Activated CD4-positive, alpha-beta T cell treated with anti-CD3 and anti-CD28 coated beads for 4 hours (primary cell): ENCODE data around the gene CDKN2A.
"Not testable (repeated sequence)": the region's sequence is repeated elsewhere in the genome, so short reads cannot be mapped to it uniquely, and the experiment has no call there.

Experiments
- DNase-seq, 2 donors: peaks; one replicate each; pipeline ENCODE4 v3.0.0-alpha.2; 2020

Gene CDKN2A

DNA sequence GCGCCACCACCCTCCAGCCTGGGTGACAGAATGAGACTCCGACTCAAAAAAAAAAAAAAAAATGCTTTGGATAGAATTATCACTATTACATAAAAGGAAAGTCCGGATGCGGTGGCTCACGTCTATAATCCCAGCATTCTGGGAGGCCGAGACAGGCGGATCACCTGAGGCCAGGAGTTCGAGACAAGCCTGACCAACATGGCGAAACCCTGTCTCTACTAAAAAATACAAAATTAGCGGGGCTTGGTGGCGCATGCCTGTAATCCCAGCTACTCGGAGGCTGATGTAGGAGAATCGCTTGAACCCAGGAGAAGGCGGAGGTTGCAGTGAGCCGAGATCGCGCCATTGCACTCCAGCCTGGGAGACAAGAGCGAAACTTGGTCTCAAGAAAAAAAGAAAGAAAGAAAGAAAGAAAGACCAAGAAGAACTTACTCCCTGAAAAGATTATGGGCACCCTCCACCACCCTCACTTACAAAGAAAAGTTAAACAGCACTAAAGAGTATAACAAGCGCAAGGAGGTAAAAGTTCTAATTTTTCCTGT, 17.8 kb downstream of the CDKN2A start:
- no peak for DNase-seq

DNA sequence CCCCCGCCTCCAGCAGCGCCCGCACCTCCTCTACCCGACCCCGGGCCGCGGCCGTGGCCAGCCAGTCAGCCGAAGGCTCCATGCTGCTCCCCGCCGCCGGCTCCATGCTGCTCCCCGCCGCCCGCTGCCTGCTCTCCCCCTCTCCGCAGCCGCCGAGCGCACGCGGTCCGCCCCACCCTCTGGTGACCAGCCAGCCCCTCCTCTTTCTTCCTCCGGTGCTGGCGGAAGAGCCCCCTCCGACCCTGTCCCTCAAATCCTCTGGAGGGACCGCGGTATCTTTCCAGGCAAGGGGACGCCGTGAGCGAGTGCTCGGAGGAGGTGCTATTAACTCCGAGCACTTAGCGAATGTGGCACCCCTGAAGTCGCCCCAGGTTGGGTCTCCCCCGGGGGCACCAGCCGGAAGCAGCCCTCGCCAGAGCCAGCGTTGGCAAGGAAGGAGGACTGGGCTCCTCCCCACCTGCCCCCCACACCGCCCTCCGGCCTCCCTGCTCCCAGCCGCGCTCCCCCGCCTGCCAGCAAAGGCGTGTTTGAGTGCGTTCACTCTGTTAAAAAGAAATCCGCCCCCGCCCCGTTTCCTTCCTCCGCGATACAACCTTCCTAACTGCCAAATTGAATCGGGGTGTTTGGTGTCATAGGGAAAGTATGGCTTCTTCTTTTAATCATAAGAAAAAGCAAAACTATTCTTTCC, 19.3 kb downstream of the CDKN2A start:
- peak; percentile 63 for DNase-seq

DNA sequence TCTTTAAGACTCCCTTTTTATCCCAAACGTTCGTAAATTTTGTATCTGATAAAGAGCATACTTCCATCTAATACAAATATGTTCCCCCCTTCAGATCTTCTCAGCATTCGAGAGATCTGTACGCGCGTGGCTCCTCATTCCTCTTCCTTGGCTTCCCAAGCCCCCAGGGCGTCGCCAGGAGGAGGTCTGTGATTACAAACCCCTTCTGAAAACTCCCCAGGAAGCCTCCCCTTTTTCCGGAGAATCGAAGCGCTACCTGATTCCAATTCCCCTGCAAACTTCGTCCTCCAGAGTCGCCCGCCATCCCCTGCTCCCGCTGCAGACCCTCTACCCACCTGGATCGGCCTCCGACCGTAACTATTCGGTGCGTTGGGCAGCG, 19.9 kb downstream of the CDKN2A start:
- DNase-seq, result no peak

DNA sequence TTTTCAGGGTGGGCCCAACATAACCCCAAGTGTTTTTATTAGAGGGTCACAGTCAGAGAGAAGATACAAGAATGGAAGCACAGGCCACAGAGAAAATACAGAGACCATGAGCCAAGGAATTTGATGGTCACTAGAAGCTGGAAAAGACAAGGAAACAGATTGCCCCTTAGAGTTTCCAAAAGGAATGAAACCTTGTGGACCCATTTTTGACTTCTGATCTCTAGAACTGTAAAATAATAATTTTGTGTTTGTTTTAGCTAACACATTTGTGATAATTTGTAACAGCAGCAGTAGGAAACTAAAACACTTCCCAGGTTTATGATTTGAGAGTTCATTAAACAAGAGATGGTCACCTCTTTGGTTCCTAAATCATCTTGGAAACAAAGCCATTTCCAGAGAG, 21.8 kb downstream of the CDKN2A start:
- DNase-seq, result no peak

DNA sequence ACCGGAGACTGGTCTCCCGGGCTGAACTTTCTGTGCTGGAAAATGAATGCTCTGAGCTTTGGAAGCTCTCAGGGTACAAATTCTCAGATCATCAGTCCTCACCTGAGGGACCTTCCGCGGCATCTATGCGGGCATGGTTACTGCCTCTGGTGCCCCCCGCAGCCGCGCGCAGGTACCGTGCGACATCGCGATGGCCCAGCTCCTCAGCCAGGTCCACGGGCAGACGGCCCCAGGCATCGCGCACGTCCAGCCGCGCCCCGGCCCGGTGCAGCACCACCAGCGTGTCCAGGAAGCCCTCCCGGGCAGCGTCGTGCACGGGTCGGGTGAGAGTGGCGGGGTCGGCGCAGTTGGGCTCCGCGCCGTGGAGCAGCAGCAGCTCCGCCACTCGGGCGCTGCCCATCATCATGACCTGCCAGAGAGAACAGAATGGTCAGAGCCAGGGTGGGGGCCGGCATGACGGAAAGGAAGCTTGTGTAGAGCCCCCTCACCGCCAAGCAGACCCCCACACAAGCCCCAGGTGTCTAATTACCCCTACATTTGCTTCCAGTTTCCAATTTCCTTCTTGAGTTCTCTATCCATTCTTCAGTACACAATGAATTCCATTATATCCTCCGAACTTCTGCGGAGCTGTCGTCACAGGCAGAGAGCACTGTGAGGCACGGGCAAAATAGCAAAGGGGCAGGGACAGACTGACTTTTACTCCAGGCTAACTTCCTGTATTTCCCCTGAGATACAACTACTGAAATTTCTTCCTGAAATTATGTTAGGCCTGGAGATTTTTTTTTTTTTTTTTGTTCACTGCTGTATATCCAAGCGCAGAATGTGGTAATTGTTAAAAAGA, 23.2 kb downstream of the CDKN2A start:
- DNase-seq, result no peak

DNA sequence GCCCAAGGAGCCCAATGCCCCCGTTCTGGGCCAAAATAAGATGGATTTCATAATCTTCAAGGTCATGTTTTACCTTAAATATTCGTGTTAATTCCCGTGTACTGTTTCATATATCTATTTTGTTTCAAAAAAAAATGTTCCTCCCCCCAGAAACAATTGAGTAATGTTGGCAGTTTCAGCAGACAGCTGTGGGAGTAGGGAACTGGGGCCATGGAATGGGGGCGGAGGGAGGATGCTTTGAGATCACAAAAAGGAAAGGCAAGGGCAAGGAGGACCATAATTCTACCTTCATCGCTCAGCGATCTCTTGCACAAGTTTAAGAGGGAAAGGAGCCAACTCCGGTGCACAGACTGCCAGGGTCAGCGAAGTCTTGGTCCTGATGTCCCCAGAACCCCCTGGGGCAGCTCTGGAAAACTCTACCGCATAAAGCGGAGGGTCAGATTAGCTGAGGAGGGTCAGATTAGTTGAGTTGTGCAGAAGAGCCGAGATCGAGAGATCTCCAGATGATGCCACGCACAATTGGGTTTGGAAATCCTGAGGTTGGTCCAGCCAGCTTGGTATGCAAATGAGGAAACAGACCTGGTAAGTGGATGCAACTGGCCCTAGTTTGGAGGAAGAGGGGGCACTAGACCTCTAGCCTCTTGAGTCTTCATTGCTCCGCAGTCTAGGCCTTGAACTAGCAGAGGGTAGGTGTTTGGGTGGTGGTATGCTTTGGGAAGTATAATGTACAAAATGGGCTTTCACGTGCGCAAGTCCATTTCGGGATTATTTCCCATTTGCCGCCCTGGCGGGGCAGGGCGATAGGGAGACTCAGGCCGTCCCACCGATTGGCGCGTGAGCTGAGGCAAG, 24.0 kb downstream of the CDKN2A start:
- DNase-seq, result no peak

DNA sequence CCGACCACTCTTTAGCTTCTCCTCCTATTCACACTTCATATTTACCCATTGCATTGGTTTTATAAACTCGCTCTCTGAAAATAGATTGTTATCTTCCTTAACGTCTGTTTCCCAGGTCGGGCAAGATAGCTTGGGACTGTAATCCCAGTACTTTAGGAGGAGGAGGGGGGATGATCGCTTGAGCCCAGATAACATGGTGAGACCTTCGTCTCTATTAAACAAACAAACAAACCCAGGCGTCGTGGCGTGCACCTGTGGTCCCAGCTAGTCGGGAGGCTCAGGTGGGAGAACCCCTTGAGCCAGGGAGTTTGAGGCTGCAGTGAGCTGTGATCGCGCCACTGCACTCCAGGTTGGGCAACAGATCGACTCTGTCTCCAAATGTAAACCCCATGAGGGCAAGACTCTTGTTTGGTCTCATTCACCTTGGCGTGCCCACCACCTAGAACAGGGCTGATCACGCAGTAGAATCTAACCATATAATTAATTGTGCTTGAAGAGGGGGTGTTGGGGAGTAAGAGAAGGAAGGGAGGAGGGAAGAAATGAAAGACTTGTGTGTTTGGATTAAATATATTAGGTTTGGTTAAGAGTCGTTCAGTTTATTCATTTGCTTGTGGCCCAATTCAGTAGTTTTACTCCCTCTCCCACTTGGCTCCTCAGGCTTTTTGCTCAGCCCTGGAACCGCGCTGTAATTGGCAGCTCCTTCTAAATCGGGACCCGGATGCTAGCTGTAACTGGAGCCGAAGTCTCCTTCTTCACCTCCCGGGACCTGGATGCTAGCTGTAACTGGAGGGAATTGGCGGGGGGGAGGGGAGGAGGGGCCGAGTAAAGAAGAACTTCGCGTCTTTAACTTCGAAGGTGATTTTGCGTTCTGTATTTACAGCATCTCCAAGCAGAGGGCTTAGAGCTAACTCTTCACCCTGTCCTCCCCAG, 24.9 kb downstream of the CDKN2A start:
- DNase-seq, result no peak

DNA sequence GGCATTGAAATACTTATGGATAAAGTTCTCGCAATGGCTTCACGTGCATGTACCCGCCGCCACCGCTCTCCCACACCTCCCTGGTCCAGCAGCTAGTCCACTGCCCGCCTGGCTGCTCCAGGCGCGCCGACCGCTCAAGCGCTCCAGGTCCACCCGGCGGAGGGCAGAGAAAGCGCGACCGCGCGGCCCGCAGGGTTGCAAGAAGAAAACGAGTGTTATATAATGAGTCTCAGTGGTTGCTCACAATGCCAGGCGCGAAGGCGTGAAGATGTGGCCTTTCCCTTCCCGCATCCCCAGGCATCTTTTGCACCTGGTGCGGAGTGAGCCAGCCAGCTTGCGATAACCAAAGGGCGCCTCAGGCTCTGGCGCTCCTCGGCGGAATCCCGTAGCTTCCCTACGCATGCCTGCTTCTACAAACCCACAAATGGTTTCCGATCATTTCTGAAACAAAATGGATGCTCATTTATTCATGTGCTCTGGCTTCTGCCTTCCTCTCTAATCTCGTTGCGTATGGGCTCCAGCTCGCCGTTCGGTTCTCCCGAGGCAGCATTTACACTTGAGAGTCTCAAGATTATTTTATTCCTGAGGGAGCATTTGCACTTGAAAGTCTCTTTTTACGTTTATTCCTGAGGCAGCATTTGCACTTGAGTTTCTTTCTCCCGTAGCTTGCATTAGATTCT, 25.7 kb downstream of the CDKN2A start:
- DNase-seq, result no peak

DNA sequence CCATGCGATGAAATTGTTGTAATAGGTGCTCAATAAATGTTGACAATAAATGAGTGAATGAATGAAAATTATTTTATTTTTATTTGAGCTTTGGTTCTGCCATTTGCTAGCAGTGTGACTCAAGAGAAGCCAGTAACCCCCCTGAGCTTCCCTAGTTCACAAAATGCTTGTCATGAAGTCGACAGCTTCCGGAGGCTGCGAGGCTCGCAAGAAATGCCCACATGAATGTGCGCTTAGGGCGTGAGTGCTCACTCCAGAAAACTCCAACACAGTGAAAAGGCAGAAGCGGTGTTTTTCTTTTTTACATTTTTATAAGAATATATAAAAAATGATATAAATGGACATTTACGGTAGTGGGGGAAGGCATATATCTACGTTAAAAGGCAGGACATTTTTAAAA, 26.5 kb downstream of the CDKN2A start:
- DNase-seq, result no peak

DNA sequence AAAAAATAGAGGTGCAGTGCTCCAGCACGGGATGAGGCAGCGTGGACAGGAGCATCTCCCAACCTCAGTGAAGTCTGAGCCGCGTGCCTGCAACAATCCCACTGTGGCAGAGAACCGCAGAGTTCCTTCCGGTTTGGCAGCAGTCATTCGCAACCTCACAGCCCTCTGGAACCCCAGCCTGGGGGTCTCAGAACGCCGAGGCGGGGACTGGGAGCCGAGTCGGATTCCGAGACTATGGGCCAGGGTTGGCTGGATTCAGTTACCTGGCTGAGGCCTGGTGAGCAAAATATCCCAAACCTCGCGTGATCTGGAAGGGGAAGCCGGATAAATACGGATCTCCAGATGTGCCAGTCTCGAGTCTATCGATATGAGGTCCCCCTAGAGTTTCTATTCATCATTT, 27.0 kb downstream of the CDKN2A start:
- no peak for DNase-seq

DNA sequence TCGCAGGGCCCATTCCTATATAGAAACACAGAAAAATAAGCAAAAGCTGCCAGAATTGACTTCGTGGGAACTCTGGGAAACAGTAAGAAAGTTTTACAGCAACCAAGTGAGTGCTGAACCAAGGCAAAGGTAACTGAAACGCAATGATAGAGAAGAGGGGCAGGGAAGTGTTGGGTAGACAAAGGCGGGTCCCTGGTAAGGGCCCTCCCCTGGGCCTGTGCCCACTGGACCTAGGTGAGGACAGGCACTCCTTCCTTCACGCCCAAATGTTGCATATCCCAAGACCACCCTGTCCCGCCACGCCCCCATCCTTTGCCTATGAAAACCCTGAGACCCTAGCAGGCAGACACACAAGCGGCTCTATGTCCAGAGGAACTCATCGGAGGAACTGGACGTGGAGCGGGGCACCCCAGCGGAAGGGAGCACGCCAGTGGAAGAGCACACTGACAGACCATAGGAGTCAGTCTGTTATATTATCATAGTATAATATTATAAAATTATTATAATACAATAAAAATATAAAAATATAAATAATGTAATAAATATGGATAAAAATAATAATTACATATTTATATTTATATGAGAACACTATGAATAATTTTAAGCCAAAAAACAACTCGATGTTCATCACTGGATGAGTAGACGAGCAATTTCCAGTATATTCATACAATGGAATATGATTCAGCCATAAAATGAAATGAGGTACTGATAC, 27.9 kb downstream of the CDKN2A start:
- no peak for DNase-seq

DNA sequence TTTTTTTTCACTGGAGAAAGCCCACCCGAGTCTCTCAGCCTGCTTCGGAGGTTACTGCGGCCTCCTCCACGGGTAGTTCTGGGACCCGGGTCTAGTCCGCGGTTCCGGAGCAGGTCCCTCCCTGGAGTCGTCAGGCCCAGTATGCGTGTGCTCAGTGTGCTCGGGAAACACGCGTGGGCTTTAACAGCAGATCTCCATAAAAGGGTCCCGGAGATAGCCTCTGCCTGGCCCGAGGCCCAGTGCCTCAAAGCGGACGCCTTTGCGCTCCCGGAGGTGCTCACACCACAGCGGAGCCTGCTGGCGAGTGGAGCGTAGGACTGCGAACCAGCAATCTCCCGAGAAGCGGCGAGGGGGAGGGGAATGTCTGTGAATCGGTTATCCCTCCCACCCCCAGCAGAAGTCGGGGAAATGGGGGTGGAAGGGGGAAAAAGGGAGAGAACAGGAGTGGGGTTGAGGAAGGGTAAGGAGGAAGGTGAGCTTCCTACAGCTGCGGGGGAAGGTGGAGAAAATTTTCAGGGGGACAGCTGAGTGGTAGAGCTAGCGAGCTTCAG, 28.7 kb downstream of the CDKN2A start:
- DNase-seq, result peak; percentile 21 to 34

DNA sequence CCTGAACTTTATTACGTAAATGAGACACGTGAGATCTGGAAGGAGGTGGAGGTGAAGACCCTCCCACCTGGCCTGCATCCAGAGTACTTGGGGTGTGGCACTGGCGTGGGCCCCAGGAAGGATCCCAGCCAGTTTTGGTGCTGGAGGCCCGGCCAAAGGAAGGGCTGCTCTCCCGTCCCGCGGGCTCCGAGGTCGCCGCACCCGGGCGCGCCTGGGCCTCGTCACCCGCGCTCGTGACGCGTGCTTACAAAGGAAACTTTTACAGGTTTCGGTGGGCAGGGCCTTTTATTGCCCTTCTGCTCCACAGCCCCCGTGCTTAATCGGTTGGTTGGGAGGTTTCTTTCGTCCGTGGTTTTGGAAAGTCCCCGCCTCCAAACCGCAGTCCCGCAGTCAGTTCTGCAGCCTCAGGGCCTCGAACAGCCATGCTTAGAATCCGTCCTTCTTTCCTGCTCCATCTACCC, 29.2 kb downstream of the CDKN2A start:
- peak; percentile 50 to 63 for DNase-seq

DNA sequence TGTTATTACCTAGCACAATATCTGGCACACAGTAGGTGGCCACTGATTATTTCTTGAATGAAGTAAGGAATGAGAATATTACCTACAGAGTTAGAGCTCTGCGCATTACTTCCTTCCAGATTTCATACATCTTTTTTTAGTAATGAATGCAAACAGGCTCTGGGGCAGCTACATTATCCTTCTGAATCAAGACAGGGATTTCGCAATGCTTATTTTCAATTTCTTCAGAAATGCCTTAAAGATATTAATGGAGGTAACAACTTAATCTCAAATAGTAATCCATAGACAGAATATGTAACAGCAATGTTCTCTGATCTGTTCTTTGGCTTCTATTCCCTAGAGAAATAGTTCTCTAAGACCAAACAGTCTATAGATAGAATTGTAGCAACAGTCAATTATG, 32.6 kb downstream of the CDKN2A start:
- DNase-seq, result no peak

DNA sequence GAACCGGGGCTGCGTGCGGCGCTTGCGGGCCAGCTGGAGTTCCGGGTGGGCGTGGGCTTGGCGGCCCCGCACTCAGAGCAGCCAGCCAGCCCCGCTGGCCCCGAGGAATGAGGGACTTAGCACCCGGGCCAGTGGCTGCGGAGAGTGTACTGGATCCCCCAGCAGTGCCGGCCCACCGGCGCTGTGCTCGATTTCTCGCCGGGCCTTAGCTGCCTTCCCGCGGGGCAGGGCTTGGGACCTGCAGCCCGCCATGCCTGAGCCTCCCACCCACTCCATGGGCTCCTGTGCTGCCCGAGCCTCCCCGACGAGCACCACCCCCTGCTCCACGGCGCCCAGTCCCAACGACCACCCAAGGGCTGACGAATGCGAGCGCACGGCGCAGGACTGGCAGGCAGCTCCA, 34.9 kb downstream of the CDKN2A start:
- DNase-seq, result not testable (repeated sequence)

DNA sequence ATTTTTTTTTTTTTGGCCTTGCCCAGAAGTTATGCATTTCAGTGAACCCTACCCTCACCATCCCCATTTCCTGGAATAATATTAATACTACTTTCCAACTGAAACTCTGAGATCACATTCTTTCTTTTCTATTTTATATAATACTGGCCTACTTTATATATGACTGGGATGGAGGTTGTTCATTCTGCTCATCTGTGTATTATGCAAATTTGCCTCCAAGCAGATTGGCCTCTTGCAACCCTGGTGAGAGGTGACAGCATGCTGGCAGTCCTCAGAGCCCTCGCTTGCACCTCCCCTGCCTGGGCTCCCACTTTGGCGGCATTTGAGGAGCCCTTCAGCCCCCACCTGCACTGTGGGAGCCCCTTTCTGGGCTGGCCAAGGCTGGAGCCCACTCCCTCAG, 35.4 kb downstream of the CDKN2A start:
- no peak for DNase-seq

DNA sequence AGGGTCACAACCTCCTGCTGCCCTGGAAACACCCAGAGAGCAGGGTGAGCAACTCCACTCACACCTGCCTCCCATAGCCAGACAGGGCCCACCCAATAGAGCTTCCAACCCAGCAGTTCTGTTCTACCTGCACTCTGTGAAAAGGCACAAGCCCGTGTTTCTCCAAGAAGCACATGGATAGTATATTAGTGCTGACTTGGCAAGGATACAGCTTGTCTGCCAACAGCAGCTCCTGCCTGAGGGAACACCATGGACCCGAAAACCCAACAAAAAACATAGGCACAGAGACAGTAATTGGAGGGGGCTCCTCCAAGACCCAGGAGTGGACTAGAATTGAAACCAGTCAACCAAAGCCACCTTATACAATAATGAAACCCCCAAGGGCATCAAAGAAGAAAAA, 48.6 kb downstream of the CDKN2A start:
- no peak for DNase-seq

DNA sequence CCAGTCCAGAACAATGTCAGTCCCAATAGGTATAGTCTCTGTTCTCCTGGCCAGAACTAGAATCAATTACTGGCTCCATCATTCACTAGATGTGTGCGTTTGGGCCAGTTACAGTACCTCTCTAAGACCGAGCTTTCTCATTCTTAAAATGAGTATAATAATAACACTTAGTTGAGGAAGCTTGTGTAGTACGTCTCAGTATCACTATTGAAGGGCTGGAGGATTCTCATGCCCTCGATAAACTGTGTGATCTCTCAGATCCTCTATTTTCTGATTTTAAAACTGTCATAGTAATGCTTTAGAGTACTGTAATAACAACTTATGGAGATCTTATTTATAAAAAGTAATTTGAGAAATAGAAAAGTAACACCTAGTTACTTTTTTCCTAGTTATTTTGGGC, 50.7 kb downstream of the CDKN2A start:
- DNase-seq, result no peak

DNA sequence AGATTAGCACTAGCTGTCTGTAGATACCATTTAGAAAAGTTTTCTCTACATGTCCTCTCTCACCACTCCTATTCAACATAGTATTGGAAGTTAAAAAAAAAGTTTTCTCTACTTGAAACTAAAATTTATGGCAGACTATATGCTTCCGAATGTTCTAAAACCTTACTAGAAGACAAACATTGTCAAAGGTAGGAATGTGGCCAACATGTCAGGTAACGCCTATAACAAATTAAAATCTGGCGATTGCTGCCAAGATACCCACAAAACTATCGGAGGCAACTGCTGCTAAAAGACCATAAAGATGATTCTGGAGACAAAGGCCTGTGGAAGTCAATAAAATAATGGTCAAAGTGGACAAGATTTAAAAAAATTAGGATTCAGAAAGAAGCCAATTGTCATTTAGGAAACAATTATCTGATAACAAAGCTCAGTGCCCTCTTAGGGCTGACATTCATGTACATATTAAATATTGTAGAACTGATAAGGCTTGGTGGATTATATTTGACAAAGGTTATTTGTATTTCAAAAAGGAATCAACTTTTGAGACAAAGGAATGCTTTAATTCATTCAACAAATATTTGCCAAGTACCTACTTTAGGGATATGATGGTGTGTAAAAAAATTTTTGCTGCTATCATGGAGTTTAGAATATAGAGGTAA, 52.7 kb downstream of the CDKN2A start:
- no peak for DNase-seq

DNA sequence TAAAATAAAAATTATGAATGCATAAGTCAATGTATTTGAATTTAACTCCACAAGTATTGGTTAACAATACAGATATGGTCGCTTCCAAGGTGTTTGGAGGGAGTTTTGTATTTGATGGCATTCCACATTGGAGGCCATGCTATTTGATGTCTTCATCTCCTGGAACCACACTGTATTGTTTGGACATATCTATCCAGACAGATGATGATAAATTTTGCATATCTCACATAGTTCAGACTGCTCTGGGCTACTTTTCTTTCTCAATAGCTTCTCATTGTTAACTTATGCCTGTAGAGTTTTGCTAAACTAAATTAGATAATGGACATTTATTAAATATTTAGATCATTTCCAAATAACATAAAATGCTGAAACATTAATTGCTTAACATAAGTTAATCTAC, 58.0 kb downstream of the CDKN2A start:
- DNase-seq, result no peak
